GM12873 (cell line): ENCODE data around the gene CACNA2D1.

Source experiments
- TF ChIP-seq, protein P1 (sequence below): IDR thresholded peaks from 2 replicates; pipeline ENCODE4 v1.5.1; 2012; ENCODE audit warnings: low read depth, mild to moderate bottlenecking, moderate library complexity, low read length, control low read depth; ENCODE audit not compliant: insufficient read depth; ENCODE audit errors: missing control alignments

CACNA2D1 gene

DNA sequence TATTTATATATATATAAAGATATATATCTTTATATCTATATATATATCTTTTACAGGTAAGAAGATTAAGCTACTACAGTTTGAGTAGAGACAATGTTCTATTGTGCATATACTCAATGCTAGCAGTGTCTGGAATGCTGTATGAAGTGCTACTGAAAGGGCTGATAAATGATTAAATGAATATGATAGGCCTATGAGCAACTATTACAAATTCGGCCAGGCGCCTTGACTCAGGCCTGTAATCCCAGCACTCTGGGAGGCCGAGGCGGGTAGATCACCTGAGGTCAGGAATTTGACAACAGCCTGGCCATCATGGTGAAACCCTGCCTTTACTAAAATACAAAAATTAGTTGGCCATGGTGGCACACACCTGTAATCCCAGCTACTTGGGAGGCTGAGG lies 297.1 kb downstream of the CACNA2D1 start:
- TF ChIP-seq, protein P1, sequence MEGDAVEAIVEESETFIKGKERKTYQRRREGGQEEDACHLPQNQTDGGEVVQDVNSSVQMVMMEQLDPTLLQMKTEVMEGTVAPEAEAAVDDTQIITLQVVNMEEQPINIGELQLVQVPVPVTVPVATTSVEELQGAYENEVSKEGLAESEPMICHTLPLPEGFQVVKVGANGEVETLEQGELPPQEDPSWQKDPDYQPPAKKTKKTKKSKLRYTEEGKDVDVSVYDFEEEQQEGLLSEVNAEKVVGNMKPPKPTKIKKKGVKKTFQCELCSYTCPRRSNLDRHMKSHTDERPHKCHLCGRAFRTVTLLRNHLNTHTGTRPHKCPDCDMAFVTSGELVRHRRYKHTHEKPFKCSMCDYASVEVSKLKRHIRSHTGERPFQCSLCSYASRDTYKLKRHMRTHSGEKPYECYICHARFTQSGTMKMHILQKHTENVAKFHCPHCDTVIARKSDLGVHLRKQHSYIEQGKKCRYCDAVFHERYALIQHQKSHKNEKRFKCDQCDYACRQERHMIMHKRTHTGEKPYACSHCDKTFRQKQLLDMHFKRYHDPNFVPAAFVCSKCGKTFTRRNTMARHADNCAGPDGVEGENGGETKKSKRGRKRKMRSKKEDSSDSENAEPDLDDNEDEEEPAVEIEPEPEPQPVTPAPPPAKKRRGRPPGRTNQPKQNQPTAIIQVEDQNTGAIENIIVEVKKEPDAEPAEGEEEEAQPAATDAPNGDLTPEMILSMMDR: no peak

DNA sequence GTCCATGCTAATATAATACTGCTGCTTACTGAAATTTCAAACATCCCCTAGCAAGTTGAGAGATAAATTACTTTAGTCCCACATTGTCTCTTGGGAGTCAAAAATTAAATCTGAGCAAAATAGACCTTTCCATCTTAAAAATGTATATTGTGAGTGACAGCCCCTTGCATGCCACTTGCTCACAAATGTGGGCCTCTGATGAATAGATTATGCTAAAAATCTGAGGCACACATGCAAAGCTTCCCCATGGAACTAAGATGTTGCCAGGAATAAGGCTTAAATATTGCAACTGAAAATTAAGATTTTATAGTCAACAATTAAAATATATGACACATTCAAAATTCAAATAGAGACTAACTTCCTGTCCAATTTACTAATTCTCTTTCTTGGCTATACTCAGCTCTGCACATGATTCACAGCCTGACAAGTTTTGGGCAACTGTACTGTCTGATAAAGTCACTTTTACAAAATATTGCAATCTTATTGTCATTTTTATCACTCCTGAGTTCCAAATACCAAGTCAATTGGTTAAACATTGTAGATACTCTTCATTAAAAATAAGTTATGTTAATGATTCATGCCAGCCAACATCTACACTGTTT lies 301.2 kb downstream of the CACNA2D1 start:
- TF ChIP-seq, protein P1: no peak

- TF ChIP-seq, protein P1: no peak
These were observed 302.1 kb downstream of the CACNA2D1 start for GRCh38 chr7:82141427-82141826.

DNA sequence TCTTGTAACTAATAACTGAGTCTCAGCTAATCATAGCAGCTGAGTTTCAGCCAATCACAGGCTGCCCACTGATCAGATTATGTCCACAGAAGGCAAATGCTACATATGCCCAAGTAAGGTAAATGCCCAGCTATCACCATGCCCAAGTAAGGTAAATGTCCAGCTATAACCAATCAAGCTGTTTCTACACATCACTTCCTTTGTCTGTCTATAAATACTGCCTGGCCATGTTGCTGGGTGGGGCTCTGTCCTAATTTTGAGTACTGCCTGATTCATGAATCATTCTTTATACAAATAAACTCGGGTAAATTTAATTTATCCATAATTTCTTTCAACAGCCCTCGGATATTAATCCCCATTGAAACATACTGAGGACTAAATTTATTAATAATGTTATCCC lies 312.4 kb downstream of the CACNA2D1 start:
- TF ChIP-seq, protein P1: no peak

- TF ChIP-seq, protein P1: no peak
These were observed 314.5 kb downstream of the CACNA2D1 start for GRCh38 chr7:82129091-82129490.

- TF ChIP-seq, protein P1: no peak
These were observed 315.0 kb downstream of the CACNA2D1 start for GRCh38 chr7:82128546-82128945.

DNA sequence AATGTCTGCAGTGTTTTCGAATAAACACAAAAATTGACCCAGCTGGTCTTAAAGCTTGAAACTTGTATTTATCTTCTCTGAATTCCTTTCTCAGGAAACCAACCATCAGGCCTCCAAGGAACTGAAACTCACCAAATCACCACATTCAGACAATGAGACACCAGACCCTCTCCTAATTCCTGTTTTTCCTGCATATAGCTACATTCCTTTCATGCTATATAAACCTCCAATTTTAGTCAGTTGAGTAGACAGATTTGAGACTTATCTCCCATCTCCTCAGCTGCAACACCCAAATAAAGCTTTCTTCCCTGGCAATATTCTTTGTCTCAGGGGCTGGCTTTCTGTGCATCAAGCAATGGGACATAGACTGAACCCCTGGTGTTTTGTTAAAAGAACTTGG lies 317.0 kb downstream of the CACNA2D1 start:
- TF ChIP-seq, protein P1: no peak
